HepG2 (cell line): Measurements from ENCODE around the gene CNTROB. TPM values are rescaled to one million over a fixed set of nuclear protein-coding genes. Genes with fewer than 3 reads are reported as not detected.
A peak's percentile ranks its signal among the peaks of the same experiment; 100 is the strongest.

Experiments
- ARHGAP35 ChIP-seq: sonication (generic); formaldehyde crosslinking; IDR thresholded peaks from 2 replicates; pipeline ENCODE4 v1.9.0; 2022; ENCODE audit warnings: mild to moderate bottlenecking, inconsistent platforms, moderate library complexity, missing genetic modification reagents, borderline replicate concordance
- DNMT1 ChIP-seq: sonication (generic); formaldehyde crosslinking; IDR thresholded peaks from 2 replicates; pipeline ENCODE4 v1.5.1; 2020; ENCODE audit warnings: mild to moderate bottlenecking, missing genetic modification reagents
- KDM5A ChIP-seq: fragments of 200-600 bp; sonication (generic); IDR thresholded peaks from 2 replicates; pipeline ENCODE4 v1.7.0; 2018; ENCODE audit warnings: antibody characterized with exemption, mild to moderate bottlenecking, low read length, borderline replicate concordance
- MBNL3 ChIP-seq: fragments of 250-450 bp; sonication (Bioruptor Pico); conservative IDR thresholded peaks from 2 replicates; pipeline ENCODE4 v1.8.0; 2022; ENCODE audit warnings: mild to moderate bottlenecking, inconsistent platforms
- NFKB2 ChIP-seq: sonication (generic); formaldehyde crosslinking; IDR thresholded peaks from 2 replicates; pipeline ENCODE4 v1.4.0; 2020; ENCODE audit warnings: missing genetic modification reagents, borderline replicate concordance
- RBM39 ChIP-seq: fragments of 200-400 bp; formaldehyde crosslinking; IDR thresholded peaks from one replicate; pipeline ENCODE4 v1.6.1; 2018; ENCODE audit warnings: antibody characterized with exemption, mild to moderate bottlenecking, low read depth, low read length; ENCODE audit not compliant: poor library complexity, severe bottlenecking
- SIX1 ChIP-seq: sonication (generic); formaldehyde crosslinking; IDR thresholded peaks from 2 replicates; pipeline ENCODE4 v1.4.0; 2020; ENCODE audit warnings: missing genetic modification reagents, borderline replicate concordance
- SOX6 ChIP-seq, 2 experiments: fragments of 450-650 bp in 1 of 2; sonication (generic) in 1 of 2; formaldehyde crosslinking in 1 of 2; IDR thresholded peaks; 2 replicates each; pipeline versions ENCODE4 v1.4.0 to v1.6.1; 2017 to 2020; ENCODE audit warnings: antibody characterized with exemption in 1 of 2, mild to moderate bottlenecking in 1 of 2, missing genetic modification reagents in 1 of 2
- ZIK1 ChIP-seq: sonication (generic); formaldehyde crosslinking; IDR thresholded peaks from 2 replicates; pipeline ENCODE4 v1.5.0; 2020; ENCODE audit warnings: mild to moderate bottlenecking, low read depth, missing genetic modification reagents, borderline replicate concordance
- ZNF547 ChIP-seq: sonication (generic); formaldehyde crosslinking; IDR thresholded peaks from 2 replicates; pipeline ENCODE4 v1.5.1; 2020; ENCODE audit warnings: mild to moderate bottlenecking, missing genetic modification reagents
- ZNF616 ChIP-seq: sonication (generic); formaldehyde crosslinking; IDR thresholded peaks from 2 replicates; pipeline ENCODE4 v1.5.0; 2020; ENCODE audit warnings: low read depth, mild to moderate bottlenecking, missing genetic modification reagents
- polyA plus RNA-seq, 8 experiments: library from polyadenylated mRNA; depleted of rRNA in 3 of 8; stranded (reverse) in 7 of 8; unstranded in 1 of 8; fragments of >200 nt; fragmentation: Illumina TruSeq in 4 of 8; extraction: Trizol in 4 of 8; gene quantifications; 2 replicates each; pipeline versions ENCODE4 v1.2.1 to v1.2.3, GENCODE V29; 2011 to 2016; ENCODE audit warnings: low read depth in 4 of 8, missing spikeins in 1 of 8, mixed read lengths in 1 of 8; ENCODE audit not compliant: insufficient read depth in 1 of 8
- total RNA-seq, 5 experiments: library from RNA; depleted of rRNA; stranded (reverse); fragments of >200 nt; fragmentation: Illumina TruSeq; extraction: Trizol; gene quantifications; 2 replicates each; pipeline ENCODE4 v1.2.3, GENCODE V29; 2016; ENCODE audit warnings: low read depth in 1 of 5
- TF ChIP-seq, protein P1 (sequence below): sonication (generic); formaldehyde crosslinking; conservative IDR thresholded peaks from 2 replicates; pipeline ENCODE4 v1.4.0; 2020; ENCODE audit warnings: missing genetic modification reagents
- TF ChIP-seq, protein P2 (sequence below): sonication (generic); formaldehyde crosslinking; IDR thresholded peaks from 2 replicates; pipeline ENCODE4 v1.4.0; 2020; ENCODE audit warnings: mild to moderate bottlenecking, missing genetic modification reagents
- TF ChIP-seq, protein P3 (sequence below): sonication (generic); formaldehyde crosslinking; conservative IDR thresholded peaks from 2 replicates; pipeline ENCODE4 v1.8.0; 2022; ENCODE audit warnings: low read depth, missing genetic modification reagents
- TF ChIP-seq, protein P4 (sequence below): sonication (generic); formaldehyde crosslinking; IDR thresholded peaks from 2 replicates; pipeline ENCODE4 v1.9.0; 2021; ENCODE audit warnings: missing genetic modification reagents, mild to moderate bottlenecking, borderline replicate concordance
- TF ChIP-seq, protein P5 (sequence below): sonication (generic); formaldehyde crosslinking; IDR thresholded peaks from 2 replicates; pipeline ENCODE4 v1.9.0; 2021; ENCODE audit warnings: missing genetic modification reagents, mild to moderate bottlenecking, borderline replicate concordance

CNTROB gene
- total and polyA plus RNA-seq, 2 of the 13 experiments (the other 11 are each of a cell fraction or from before 2014, with no cell fraction given), result 21.2 to 24.1 TPM

DNA sequence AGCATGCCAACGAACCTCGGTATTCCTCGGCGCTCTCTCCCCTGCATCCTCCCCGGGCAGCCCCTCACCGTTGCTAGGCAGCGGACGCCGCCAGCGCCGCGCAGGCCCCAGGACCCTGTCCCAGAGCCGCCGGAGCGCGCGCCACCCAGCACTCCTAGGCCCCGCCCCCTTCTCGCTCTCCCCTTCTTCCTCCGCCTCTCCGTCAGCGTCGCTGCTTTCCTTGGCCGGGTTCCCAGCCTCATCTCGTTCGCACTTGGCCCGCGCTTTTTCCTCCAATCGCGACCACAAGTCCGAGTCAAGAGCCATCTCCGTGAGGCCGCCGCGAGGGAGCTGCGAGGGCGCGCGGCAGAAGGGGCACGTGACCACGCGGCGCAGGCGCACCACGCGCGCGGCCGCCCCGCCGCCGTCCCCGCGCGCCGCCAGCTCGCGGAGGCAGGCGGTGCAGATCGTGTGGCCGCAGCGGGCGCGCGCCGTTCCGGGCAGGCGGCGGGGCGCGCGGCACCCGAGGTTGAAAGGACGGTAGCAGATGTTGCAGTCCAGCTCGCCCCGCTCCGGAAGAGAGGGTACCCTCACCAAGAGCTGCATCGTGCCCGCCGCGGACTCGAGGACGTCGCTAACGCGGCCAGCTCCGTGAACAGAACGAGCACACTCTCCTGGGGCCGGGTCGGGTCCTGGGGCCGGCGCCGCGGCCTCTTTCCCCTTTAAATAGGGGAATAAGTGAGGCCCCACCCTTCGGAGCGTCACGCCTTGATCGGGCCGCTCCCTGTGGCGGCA is 16.2 kb upstream of the CNTROB start, which contains the start of gene RNF227 (continued):
- TF ChIP-seq ZNF547 (CRISPR knock-in tag) (peak; percentile 98), MBNL3 (CRISPR knock-in tag) (no peak), ARHGAP35 (CRISPR knock-in tag) (peak; percentile 84; the same call in 1 of the 2 replicates), ZNF616 (CRISPR knock-in tag) (peak; percentile 92), ZIK1 (CRISPR knock-in tag) (peak; percentile 94; the same call in 1 of the 2 replicates), DNMT1 (CRISPR knock-in tag) (0 out of 2 replicates have a peak, but pooled peaks have one; percentile 23), SIX1 (no peak), SOX6 (IDR thresholded peaks at IDR 0.05) (no peak), SOX6 (CRISPR knock-in tag; IDR thresholded peaks at IDR 0.05) (peak; percentile 44), NFKB2 (peak; percentile 93), RBM39 (peak; percentile 58), KDM5A (no peak)
- TF ChIP-seq, protein P1, sequence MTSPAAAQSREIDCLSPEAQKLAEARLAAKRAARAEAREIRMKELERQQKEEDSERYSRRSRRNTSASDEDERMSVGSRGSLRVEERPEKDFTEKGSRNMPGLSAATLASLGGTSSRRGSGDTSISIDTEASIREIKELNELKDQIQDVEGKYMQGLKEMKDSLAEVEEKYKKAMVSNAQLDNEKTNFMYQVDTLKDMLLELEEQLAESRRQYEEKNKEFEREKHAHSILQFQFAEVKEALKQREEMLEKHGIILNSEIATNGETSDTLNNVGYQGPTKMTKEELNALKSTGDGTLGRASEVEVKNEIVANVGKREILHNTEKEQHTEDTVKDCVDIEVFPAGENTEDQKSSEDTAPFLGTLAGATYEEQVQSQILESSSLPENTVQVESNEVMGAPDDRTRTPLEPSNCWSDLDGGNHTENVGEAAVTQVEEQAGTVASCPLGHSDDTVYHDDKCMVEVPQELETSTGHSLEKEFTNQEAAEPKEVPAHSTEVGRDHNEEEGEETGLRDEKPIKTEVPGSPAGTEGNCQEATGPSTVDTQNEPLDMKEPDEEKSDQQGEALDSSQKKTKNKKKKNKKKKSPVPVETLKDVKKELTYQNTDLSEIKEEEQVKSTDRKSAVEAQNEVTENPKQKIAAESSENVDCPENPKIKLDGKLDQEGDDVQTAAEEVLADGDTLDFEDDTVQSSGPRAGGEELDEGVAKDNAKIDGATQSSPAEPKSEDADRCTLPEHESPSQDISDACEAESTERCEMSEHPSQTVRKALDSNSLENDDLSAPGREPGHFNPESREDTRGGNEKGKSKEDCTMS (CRISPR knock-in tag), result no peak
- TF ChIP-seq, protein P2, sequence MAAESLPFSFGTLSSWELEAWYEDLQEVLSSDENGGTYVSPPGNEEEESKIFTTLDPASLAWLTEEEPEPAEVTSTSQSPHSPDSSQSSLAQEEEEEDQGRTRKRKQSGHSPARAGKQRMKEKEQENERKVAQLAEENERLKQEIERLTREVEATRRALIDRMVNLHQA (CRISPR knock-in tag), result no peak
- TF ChIP-seq, protein P3, sequence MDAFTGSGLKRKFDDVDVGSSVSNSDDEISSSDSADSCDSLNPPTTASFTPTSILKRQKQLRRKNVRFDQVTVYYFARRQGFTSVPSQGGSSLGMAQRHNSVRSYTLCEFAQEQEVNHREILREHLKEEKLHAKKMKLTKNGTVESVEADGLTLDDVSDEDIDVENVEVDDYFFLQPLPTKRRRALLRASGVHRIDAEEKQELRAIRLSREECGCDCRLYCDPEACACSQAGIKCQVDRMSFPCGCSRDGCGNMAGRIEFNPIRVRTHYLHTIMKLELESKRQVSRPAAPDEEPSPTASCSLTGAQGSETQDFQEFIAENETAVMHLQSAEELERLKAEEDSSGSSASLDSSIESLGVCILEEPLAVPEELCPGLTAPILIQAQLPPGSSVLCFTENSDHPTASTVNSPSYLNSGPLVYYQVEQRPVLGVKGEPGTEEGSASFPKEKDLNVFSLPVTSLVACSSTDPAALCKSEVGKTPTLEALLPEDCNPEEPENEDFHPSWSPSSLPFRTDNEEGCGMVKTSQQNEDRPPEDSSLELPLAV (CRISPR knock-in tag), result peak; percentile 89; the same call in 1 of the 2 replicates
- TF ChIP-seq, protein P4, sequence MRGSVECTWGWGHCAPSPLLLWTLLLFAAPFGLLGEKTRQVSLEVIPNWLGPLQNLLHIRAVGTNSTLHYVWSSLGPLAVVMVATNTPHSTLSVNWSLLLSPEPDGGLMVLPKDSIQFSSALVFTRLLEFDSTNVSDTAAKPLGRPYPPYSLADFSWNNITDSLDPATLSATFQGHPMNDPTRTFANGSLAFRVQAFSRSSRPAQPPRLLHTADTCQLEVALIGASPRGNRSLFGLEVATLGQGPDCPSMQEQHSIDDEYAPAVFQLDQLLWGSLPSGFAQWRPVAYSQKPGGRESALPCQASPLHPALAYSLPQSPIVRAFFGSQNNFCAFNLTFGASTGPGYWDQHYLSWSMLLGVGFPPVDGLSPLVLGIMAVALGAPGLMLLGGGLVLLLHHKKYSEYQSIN, result no peak
- TF ChIP-seq, protein P5, sequence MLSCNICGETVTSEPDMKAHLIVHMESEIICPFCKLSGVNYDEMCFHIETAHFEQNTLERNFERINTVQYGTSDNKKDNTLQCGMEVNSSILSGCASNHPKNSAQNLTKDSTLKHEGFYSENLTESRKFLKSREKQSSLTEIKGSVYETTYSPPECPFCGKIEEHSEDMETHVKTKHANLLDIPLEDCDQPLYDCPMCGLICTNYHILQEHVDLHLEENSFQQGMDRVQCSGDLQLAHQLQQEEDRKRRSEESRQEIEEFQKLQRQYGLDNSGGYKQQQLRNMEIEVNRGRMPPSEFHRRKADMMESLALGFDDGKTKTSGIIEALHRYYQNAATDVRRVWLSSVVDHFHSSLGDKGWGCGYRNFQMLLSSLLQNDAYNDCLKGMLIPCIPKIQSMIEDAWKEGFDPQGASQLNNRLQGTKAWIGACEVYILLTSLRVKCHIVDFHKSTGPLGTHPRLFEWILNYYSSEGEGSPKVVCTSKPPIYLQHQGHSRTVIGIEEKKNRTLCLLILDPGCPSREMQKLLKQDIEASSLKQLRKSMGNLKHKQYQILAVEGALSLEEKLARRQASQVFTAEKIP (CRISPR knock-in tag), result no peak
